Measurements from ENCODE around the gene PGR. TPM values are rescaled to one million over a fixed set of nuclear protein-coding genes. Genes with fewer than 3 reads are reported as not detected.
A peak's percentile ranks its signal among the peaks of the same experiment; 100 is the strongest.

Gene PGR
- total and polyA plus RNA-seq, 2 experiments from 2014 or later = not detected

DNA sequence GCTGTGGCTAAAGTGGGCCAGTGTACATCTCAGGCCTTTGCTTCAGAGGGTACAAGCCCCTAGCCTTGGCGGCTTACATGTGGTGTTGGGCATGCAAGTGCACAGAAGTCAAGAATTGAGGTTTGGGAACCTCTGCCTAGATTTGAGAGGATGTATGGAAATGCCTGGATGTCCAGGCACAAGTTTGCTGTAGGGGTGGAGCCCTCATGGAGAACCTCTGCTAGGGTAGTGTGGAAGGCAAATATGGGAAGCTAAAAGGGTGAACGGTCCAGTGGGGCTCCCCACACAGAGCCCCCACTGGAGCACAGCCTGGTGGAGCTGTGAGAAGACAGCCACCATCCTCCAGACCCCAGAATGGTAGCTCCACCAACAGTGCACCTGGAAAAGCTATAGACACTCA is 28.5 kb upstream of the PGR start:
- Histone ChIP-seq H3K4me2 (ENCODE audit: unreplicated experiment) (no peak overlapping the region), H3K9me3 (ENCODE audit: low read depth) (no peaks in the 10 kb centered on the region), H3K4me3 (no peak overlapping the region), H3F3A (ENCODE audit: insufficient read depth) (no peaks in the 10 kb centered on the region), H3K27me3 (replicated peaks; ENCODE audit: insufficient read depth) (no peaks in the 10 kb centered on the region), H3K27ac (no peak overlapping the region), H3K9ac (no peak overlapping the region), H3K79me2 (ENCODE audit: insufficient read depth) (no peaks in the 10 kb centered on the region), H3K36me3 (ENCODE audit: low read depth) (no peaks in the 10 kb centered on the region), H4K20me1 (ENCODE audit: insufficient read depth) (no peaks in the 10 kb centered on the region), H3K9me2 (ENCODE audit: insufficient read depth) (no peaks in the 10 kb centered on the region), H2AFZ (no peak overlapping the region), H3K4me1 (ENCODE audit: insufficient read depth) (no peaks in the 10 kb centered on the region)
- no peak for TF ChIP-seq EZH2 (IDR thresholded peaks at IDR 0.05; ENCODE audit: insufficient read depth, poor library complexity, severe bottlenecking)
- TF ChIP-seq EZH2phosphoT487 (IDR thresholded peaks at IDR 0.05; ENCODE audit: insufficient read depth, low read depth) = no peak
- WGBS, 2 experiments (ENCODE audit: low coverage in 1 of 2, low lambda C conversion rate in 2 of 2, missing lambda C conversion rate in 2 of 2) = 29 to 52% methylated on average over 2 of the region's 2 CpGs
- no peak for DNase-seq
- in situ Hi-C loops (cut with MboI) = no loop called here

DNA sequence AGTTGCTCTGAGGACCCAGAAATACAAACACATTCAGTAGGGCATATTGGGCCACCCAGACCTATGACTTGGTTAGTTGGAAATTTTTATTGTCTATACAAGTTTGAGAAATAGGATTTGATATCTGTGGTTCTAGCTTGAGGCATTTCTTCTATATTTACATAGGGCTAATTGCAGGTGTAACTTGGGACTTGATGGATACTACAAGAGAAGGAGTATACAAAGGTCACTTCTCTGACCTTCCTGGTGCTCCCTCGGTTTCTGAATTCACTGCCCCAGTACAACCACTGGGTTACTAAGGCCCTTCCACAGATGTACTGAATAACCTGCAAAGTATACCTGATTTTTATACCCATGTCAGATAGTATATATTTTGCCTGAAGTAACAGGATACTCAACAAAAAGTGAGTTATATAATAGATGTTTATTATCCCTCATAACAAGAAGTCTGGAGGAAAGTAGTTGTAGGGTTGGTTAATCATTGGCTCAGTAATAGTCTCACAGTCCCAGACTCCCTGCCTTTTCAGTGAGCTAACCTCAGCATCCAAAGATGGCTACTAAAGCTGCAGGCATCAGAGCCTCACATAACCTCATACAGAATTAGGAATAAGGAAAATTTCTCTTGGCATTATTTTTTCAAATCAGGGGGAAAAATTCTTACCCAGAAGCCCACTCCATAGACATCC is 8.8 kb upstream of the PGR start:
- Histone ChIP-seq H3K4me1 (ENCODE audit: insufficient read depth) (no peaks in the 10 kb centered on the region), H3K4me3 (no peak overlapping the region), H3K9ac (no peak overlapping the region), H3K27me3 (replicated peaks; ENCODE audit: insufficient read depth) (no peaks in the 10 kb centered on the region), H3F3A (ENCODE audit: insufficient read depth) (no peaks in the 10 kb centered on the region), H3K9me2 (ENCODE audit: insufficient read depth) (no peaks in the 10 kb centered on the region), H3K79me2 (ENCODE audit: insufficient read depth) (no peaks in the 10 kb centered on the region), H3K27ac (no peak overlapping the region), H3K9me3 (ENCODE audit: low read depth) (no peaks in the 10 kb centered on the region), H4K20me1 (ENCODE audit: insufficient read depth) (no peaks in the 10 kb centered on the region; the same call in 1 of the 2 replicates), H3K4me2 (ENCODE audit: unreplicated experiment) (no peak overlapping the region), H2AFZ (no peak overlapping the region), H3K36me3 (ENCODE audit: low read depth) (no peaks in the 10 kb centered on the region)
- WGBS, 2 experiments (ENCODE audit: low coverage in 1 of 2, low lambda C conversion rate in 2 of 2, missing lambda C conversion rate in 2 of 2) = 14 to 44% methylated on average over 1 of the region's 1 CpG
- TF ChIP-seq EZH2 (IDR thresholded peaks at IDR 0.05; ENCODE audit: insufficient read depth, poor library complexity, severe bottlenecking) = no peak
- TF ChIP-seq EZH2phosphoT487 (IDR thresholded peaks at IDR 0.05; ENCODE audit: insufficient read depth, low read depth) = no peak
- in situ Hi-C loops (cut with MboI) = no loop called here
- DNase-seq = no peak

DNA sequence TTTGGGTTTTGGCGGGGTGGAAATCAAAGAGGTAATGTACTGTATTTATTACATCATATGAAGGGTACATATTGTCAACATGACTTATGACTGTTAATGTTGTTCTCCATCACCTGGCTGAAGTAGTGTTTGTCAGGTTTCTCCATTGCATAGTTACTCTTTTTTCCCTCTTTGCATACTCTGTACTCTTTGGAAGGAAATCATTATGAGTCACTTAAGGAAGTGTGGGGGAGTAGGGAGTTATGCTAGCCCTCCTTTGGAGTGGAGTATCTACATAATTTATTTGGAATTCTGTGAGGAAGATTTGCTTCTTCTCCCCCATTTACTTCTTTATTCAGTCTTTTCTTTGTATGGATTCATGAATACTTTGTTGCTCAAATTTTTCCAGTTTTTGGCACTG is 3.6 kb upstream of the PGR start:
- H3K27ac ChIP-seq = no peak overlapping the region
- H3K4me1 ChIP-seq (ENCODE audit: insufficient read depth) = no peaks in the 10 kb centered on the region
- no peaks in the 10 kb centered on the region for H3F3A ChIP-seq (ENCODE audit: insufficient read depth)
- H3K4me3 ChIP-seq = no peak overlapping the region
- no peak overlapping the region for H2AFZ ChIP-seq
- H4K20me1 ChIP-seq (ENCODE audit: insufficient read depth) = no peaks in the 10 kb centered on the region; the same call in 1 of the 2 replicates
- DNase-seq = peak; percentile 2
- H3K9me3 ChIP-seq (ENCODE audit: low read depth) = no peaks in the 10 kb centered on the region
- H3K9me2 ChIP-seq (ENCODE audit: insufficient read depth) = no peaks in the 10 kb centered on the region
- H3K9ac ChIP-seq = no peak overlapping the region
- peaks cover 27% of the 10 kb centered on the region for H3K27me3 ChIP-seq (replicated peaks; ENCODE audit: insufficient read depth)
- H3K36me3 ChIP-seq (ENCODE audit: low read depth) = no peaks in the 10 kb centered on the region
- H3K4me2 ChIP-seq (ENCODE audit: unreplicated experiment) = no peak overlapping the region
- WGBS, 2 experiments (ENCODE audit: low coverage in 1 of 2, low lambda C conversion rate in 2 of 2, missing lambda C conversion rate in 2 of 2) = 69 to 92% methylated on average over 1 of the region's 1 CpG
- no peaks in the 10 kb centered on the region for H3K79me2 ChIP-seq (ENCODE audit: insufficient read depth)
- in situ Hi-C loops (cut with MboI) = no loop called here
- TF ChIP-seq EZH2phosphoT487 (IDR thresholded peaks at IDR 0.05; ENCODE audit: insufficient read depth, low read depth) (no peak), EZH2 (IDR thresholded peaks at IDR 0.05; ENCODE audit: insufficient read depth, poor library complexity, severe bottlenecking) (no peak)

DNA sequence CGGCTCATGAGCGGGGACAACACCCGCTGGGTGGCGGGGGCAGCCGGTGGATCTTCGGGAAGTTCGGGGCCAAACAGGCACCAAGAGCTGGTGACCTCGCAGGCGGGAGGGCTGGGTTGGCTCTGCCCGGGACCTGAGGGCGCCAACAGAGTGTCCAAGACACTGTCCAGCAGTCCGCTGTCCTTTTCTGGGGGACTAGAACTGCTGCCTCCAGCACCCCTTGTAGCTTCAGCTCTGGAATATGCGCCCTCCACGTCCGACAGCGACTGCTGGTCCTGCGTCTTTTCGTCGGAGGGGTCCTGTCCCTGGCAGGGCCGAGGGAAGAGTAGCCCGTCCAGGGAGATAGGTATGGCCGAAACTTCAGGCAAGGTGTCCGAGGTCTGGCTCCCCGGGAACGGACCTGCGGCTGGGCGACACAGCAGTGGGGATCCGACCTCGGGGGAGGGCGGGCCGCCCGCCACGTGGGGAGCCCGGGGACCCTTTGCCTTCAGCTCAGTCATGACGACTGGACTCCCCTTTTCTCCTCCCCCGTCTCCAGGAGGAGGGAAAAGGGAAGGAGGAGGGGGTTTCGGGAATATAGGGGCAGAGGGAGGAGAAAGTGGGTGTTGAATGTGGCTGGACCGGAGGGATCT is 926 bp downstream of the PGR start:
- Histone ChIP-seq H3K4me2 (ENCODE audit: unreplicated experiment) (no peak overlapping the region), H4K20me1 (ENCODE audit: insufficient read depth) (no peaks in the 10 kb centered on the region; the same call in 1 of the 2 replicates), H3K4me3 (no peak overlapping the region), H3K27ac (no peak overlapping the region), H3K79me2 (ENCODE audit: insufficient read depth) (no peaks in the 10 kb centered on the region), H3K9me3 (ENCODE audit: low read depth) (no peaks in the 10 kb centered on the region), H3K4me1 (ENCODE audit: insufficient read depth) (0 out of 2 replicates have a peak, but pooled peaks cover 4% of the 10 kb centered on the region), H3K36me3 (ENCODE audit: low read depth) (no peaks in the 10 kb centered on the region), H2AFZ (peak overlapping the region; percentile 85), H3K9me2 (ENCODE audit: insufficient read depth) (no peaks in the 10 kb centered on the region), H3K27me3 (replicated peaks; ENCODE audit: insufficient read depth) (peaks cover 71% of the 10 kb centered on the region), H3F3A (ENCODE audit: insufficient read depth) (peaks cover 9% of the 10 kb centered on the region; the same call in 1 of the 2 replicates), H3K9ac (no peak overlapping the region)
- in situ Hi-C loops (cut with MboI) = loop anchor here (10.0 kb wide), 1 partner anchor 56 kb away; no protein-coding TSS in a partner anchor
- WGBS, 2 experiments (ENCODE audit: low coverage in 1 of 2, low lambda C conversion rate in 2 of 2, missing lambda C conversion rate in 2 of 2) = 2 to 3% methylated on average over 31 to 35 of the region's 38 CpGs
- TF ChIP-seq EZH2 (IDR thresholded peaks at IDR 0.05; ENCODE audit: insufficient read depth, poor library complexity, severe bottlenecking) = peak; percentile 42
- TF ChIP-seq EZH2phosphoT487 (IDR thresholded peaks at IDR 0.05; ENCODE audit: insufficient read depth, low read depth) = no peak
- no peak for DNase-seq
